GM20000 (cell line): ENCODE results near the gene NSUN4.
A peak's percentile ranks its signal among the peaks of the same experiment; 100 is the strongest.
"Not testable (repeated sequence)": the region's sequence is repeated elsewhere in the genome, so short reads cannot be mapped to it uniquely, and the experiment has no call there.

Experiments
- DNase-seq: peaks from one replicate; pipeline ENCODE4 v3.0.0; 2012; ENCODE audit warnings: low spot score
- TF ChIP-seq, protein P1 (sequence below): IDR thresholded peaks from 2 replicates; pipeline ENCODE4 v1.5.1; 2012; ENCODE audit warnings: mild to moderate bottlenecking, control low read depth; ENCODE audit errors: extremely low read depth, missing control alignments

NSUN4 gene

DNA sequence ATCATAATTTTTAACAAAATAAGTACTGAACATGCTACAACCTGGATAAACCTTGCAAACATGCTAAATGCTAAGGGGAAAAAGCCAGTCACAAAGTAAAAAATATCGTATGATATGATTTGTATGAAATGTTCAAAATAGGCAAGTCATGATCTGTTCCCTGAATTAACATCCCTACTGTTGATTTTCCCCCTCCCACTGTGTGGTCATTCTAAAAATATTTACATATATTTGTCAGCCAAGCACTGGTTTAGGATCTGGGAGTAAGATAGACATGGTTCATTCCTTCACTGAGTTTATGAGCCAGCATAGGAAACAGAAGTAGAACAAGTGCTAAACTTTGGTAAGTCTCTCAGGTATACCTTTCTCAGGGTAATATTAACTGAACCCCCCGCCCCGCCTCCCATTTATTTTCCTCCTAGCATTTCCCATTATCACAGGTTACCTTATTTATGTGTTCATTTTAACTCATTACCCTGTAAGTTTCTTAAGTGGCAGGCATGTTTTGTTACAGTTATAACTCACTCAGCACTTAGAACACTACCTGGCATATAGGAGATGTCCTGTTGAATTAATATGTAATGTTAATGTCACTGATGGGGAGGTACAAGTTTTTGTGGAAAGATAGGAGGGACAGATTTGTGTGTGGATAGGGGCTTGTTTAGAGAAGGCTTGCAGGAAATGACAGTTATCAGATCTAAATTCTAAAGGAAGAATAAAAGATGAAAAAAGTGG lies 24.8 kb upstream of the NSUN4 start:
- TF ChIP-seq, protein P1, sequence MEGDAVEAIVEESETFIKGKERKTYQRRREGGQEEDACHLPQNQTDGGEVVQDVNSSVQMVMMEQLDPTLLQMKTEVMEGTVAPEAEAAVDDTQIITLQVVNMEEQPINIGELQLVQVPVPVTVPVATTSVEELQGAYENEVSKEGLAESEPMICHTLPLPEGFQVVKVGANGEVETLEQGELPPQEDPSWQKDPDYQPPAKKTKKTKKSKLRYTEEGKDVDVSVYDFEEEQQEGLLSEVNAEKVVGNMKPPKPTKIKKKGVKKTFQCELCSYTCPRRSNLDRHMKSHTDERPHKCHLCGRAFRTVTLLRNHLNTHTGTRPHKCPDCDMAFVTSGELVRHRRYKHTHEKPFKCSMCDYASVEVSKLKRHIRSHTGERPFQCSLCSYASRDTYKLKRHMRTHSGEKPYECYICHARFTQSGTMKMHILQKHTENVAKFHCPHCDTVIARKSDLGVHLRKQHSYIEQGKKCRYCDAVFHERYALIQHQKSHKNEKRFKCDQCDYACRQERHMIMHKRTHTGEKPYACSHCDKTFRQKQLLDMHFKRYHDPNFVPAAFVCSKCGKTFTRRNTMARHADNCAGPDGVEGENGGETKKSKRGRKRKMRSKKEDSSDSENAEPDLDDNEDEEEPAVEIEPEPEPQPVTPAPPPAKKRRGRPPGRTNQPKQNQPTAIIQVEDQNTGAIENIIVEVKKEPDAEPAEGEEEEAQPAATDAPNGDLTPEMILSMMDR, result no peak
- DNase-seq, result no peak

- TF ChIP-seq, protein P1, result no peak
These were observed 23.3 kb upstream of the NSUN4 start for GRCh38 chr1:46317323-46317722.

GRCh38 chr1:46319301-46319700 lies 21.3 kb upstream of the NSUN4 start:
- not testable (repeated sequence) for DNase-seq

More at GRCh38 chr1:46317323-46317722, 23.3 kb upstream of the NSUN4 start:
- DNase-seq, result no peak

DNA sequence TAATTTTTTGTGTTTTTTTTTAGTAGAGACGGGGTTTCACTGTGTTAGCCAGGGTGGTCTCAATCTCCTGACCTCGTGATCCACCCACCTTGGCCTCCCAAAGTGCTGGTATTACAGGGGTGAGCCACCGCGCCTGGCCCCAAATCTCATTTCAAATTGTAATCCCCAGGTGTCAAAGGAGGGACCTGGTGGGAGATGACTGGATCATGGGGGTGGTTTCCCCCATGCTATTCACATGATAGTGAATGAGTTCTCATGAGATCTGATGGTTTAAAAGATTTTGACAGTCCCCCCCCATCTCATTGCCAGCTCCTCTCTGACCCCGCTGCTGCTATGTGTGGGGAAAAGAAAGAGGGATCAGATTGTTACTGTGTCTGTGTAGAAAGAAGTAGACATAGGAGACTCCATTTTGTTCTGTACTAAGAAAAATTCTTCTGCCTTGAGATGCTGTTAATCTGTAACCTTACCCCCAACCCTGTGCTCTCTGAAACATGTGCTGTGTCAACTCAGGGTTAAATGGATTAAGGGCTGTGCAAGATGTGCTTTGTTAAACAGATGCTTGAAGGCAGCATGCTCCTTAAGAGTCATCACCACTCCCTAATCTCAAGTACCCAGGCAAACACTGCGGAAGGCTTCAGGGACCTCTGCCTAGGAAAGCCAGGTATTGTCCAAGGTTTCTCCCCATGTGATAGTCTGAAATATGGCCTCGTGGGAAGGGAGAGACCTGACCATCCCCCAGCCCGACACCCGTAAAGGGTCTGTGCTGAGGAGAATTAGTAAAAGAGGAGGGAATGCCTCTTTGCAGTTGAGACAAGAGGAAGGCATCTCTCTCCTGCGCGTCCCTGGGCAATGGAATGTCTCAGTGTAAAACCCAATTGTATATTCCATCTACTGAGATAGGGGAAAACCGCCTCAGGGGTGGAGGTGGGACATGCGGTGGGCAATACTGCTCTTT lies 20.4 kb upstream of the NSUN4 start:
- not testable (repeated sequence) for DNase-seq

DNA sequence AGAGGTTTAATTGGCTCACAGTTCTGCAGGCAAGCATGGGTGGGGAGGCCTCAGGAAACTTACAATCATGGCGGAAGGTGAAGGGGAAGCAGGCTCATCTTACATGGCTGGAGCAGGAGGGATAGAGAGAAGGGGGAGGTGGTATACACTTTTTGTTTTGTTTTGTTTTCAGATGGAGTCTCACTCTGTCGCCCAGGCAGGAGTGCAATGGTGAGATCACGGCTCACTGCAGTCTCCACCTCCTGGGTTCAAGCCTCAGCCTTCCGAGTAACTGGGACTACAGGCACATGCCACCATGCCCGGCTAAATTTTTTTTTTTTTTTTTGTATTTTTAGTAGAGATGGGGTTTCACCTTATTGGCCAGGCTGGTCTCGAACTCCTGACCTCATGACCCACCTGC lies 18.4 kb upstream of the NSUN4 start:
- DNase-seq, result not testable (repeated sequence)

DNA sequence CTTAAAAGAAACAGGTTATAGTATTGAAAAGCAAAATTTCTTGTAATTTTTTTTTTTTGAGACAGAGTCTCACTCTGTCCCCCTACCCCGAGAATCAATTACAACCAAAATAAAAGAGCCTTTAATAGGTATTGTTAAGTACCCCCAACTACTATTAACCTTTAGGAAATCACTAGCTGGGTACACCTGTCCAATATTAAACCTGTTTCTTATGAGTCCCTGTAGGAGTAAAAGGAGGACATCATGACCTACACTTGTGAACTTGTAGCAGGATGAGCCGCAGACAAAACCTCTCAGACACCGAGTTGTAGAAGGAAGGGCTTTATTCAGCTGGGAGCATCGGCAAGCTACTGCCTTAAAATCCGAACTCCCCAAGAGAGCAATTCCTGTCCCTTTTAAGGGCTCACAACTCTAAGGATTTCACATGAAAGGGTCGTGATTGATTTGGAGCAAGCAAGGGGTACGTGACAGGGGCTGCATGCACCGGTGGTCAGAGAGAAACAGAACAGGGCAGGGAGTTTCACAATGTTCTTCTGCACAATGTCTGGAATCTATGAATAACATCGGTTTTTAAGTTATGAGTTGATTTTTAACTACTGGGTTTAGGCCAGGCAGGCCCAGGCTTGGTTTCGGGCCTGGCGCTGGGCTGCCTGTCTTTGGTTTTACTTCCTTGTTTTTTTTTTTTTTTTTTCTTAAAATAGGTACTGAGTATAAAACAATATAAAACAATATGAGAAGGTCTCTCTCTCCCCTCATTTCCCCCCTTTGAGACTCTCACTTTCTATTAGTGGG lies 15.1 kb upstream of the NSUN4 start:
- DNase-seq, result not testable (repeated sequence)

- not testable (repeated sequence) for DNase-seq
These were observed 12.4 kb upstream of the NSUN4 start for GRCh38 chr1:46328182-46328581.

DNA sequence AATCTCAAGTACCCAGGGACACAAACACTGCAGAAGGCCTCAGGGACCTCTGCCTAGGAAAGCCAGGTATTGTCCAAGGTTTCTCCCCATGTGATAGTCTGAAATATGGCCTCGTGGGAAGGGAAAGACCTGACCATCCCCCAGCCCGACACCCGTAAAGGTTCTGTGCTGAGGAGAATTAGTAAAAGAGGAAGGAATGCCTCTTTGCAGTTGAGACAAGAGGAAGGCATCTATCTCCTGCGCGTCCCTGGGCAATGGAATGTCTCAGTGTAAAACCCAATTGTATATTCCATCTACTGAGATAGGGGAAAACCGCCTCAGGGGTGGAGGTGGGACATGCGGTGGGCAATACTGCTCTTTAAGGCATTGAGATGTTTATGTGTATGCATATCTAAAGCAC lies 10.8 kb upstream of the NSUN4 start:
- DNase-seq, result not testable (repeated sequence)

DNA sequence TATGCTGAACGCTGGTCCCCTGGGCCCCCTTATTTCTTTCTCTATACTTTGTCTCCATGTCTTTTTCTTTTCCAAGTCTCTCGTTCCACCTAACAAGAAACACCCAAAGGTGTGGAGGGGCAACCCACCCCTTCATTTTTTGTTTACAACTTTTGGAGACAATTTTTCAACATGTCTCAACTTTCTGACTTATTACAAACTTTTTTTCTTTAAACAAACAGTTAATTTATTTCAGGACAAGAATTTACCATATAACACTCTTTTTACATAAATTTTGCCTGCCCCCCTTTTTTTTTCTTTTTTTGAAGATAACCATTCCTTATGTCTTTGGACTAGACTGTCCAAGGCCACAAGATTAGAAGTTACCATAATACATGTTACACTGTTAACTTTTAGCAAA lies 10.2 kb upstream of the NSUN4 start:
- not testable (repeated sequence) for DNase-seq

- not testable (repeated sequence) for DNase-seq
These were observed 8.6 kb upstream of the NSUN4 start for GRCh38 chr1:46331786-46332540.

GRCh38 chr1:46333300-46334029 lies 7.1 kb upstream of the NSUN4 start:
- TF ChIP-seq, protein P1, result peak; percentile 43
- DNase-seq, result peak; percentile 47
